ENCODE measurements around the gene GRM1.

- no peak for TF ChIP-seq POLR2A (IDR thresholded peaks at IDR 0.05; ENCODE audit: low read depth)
- TF ChIP-seq POLR2AphosphoS5 (IDR thresholded peaks at IDR 0.05), result no peak
Measured at GRCh38 chr6:146426516-146426915, 397.7 kb downstream of the GRM1 start.
